Stimulated activated memory B cell treated with anti-CD40 and anti-IgM and Interleukin-4, amounts not matched to agents 10 μg/mL and 1 μg/mL and 100 μg/mL, for 72 hours (primary cell): ENCODE results near the gene U2AF2.
A peak's percentile ranks its signal among the peaks of the same experiment; 100 is the strongest.

ENCODE experiments used
- ATAC-seq: fragments of 150-1000 bp; cut with Tn5 transposase; 2 replicates; pipeline ENCODE4 v1.10.0; 2021
- H3K27ac Mint-ChIP-seq: one replicate; pipeline ENCODE4 v1.8.0; 2022; ENCODE audit warnings: mild to moderate bottlenecking, mixed read lengths
- H3K27me3 Mint-ChIP-seq: one replicate; pipeline ENCODE4 v1.8.0; 2022; ENCODE audit warnings: mixed read lengths
- H3K36me3 Mint-ChIP-seq: one replicate; pipeline ENCODE4 v1.8.0; 2022; ENCODE audit warnings: mixed read lengths
- H3K4me1 Mint-ChIP-seq: one replicate; pipeline ENCODE4 v1.8.0; 2022; ENCODE audit warnings: mixed read lengths
- H3K4me3 Mint-ChIP-seq: one replicate; pipeline ENCODE4 v1.8.0; 2022; ENCODE audit warnings: mild to moderate bottlenecking, moderate library complexity, mixed read lengths
- H3K9me3 Mint-ChIP-seq: one replicate; pipeline ENCODE4 v1.8.0; 2022; ENCODE audit warnings: mixed read lengths

The U2AF2 gene

DNA sequence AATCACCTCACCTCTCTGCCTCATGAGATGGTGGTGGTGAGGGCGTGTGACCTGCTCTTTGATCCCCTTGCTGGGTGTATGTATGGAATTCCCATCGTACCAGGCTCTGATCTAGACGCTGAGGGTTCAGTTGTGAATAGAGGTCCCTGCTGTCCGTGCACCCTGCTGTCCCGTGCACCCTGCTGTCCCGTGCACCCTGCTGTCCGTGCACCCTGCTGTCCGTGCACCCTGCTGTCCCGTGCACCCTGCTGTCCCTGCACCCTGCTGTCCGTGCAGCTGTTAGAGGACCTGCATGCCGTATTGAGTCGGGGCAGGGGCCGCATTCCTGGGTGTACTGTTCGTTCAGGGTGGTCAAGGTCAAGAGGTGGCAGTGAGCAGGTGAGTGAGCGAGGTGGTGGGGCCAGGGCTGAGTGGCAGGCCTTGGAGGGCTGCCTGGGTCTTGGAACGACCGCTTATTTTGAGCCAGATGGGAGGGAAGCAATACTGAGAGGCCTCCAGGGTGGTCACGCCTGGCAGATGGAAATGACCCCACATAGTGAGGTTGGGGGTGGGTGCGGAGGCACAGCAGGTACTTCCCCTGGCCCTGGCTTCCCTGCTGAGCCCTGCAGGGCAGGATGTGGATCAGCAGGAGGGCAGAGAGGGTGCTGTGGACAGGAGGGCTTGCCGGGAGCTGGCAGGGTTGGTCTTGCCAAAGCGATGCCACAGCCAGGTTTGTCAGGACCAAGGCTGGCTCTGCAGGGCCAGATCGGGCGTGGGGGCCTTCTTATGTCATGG, 15.6 kb downstream of the U2AF2 start:
- no peak for ATAC-seq
- H3K4me1 Mint-ChIP-seq = peaks cover 47% of the 10 kb centered on the region
- H3K9me3 Mint-ChIP-seq = no peaks in the 10 kb centered on the region
- no peaks in the 10 kb centered on the region for H3K27me3 Mint-ChIP-seq
- H3K27ac Mint-ChIP-seq = peak overlapping the region; percentile 48
- H3K4me3 Mint-ChIP-seq = no peak overlapping the region
- H3K36me3 Mint-ChIP-seq = peaks cover 56% of the 10 kb centered on the region

GRCh38 chr19:55671054-55671378, 16.2 kb downstream of the U2AF2 start:
- H3K36me3 Mint-ChIP-seq = peaks cover 55% of the 10 kb centered on the region
- peak overlapping the region; percentile 48 for H3K27ac Mint-ChIP-seq
- H3K4me1 Mint-ChIP-seq = peaks cover 52% of the 10 kb centered on the region
- H3K4me3 Mint-ChIP-seq = no peak overlapping the region
- H3K9me3 Mint-ChIP-seq = no peaks in the 10 kb centered on the region
- ATAC-seq = no peak
- H3K27me3 Mint-ChIP-seq = no peaks in the 10 kb centered on the region

GRCh38 chr19:55672418-55672817, 17.6 kb downstream of the U2AF2 start:
- no peak for ATAC-seq
- no peaks in the 10 kb centered on the region for H3K27me3 Mint-ChIP-seq
- H3K36me3 Mint-ChIP-seq = peaks cover 58% of the 10 kb centered on the region
- H3K4me3 Mint-ChIP-seq = no peak overlapping the region
- no peaks in the 10 kb centered on the region for H3K9me3 Mint-ChIP-seq
- H3K27ac Mint-ChIP-seq = no peak overlapping the region
- peaks cover 64% of the 10 kb centered on the region for H3K4me1 Mint-ChIP-seq

DNA sequence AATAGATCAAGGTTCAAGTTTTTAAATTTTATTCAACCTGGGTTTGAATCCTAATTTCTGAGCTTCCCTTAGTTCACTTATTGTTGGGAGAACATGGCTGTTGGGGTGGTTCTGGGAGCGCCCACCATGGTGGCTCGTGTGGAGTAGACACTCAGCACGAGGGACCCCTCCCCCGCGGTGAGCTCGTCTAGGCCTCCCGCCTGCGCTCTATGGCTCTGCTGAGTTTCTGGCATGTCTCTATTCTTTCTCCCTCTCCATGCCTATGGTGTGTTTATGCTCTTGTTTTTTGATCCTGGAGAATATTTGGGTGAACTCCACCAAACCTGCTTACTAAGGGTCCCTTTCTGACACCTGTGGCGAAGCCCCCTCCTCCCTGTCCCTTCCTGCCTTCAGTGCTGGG, 18.6 kb downstream of the U2AF2 start:
- Mint-ChIP-seq H3K4me1 (peaks cover 75% of the 10 kb centered on the region), H3K9me3 (no peaks in the 10 kb centered on the region), H3K4me3 (no peak overlapping the region), H3K36me3 (peaks cover 61% of the 10 kb centered on the region), H3K27me3 (no peaks in the 10 kb centered on the region), H3K27ac (peak overlapping the region; percentile 78)
- ATAC-seq = no peak

GRCh38 chr19:55673889-55674288, 19.1 kb downstream of the U2AF2 start:
- no peaks in the 10 kb centered on the region for H3K27me3 Mint-ChIP-seq
- no peak for ATAC-seq
- peaks cover 79% of the 10 kb centered on the region for H3K4me1 Mint-ChIP-seq
- H3K36me3 Mint-ChIP-seq = peaks cover 65% of the 10 kb centered on the region
- no peak overlapping the region for H3K4me3 Mint-ChIP-seq
- H3K27ac Mint-ChIP-seq = peak overlapping the region; percentile 78
- no peaks in the 10 kb centered on the region for H3K9me3 Mint-ChIP-seq

GRCh38 chr19:55674459-55674840, 19.6 kb downstream of the U2AF2 start:
- peaks cover 66% of the 10 kb centered on the region for H3K36me3 Mint-ChIP-seq
- peak overlapping the region; percentile 98 for H3K4me3 Mint-ChIP-seq
- no peaks in the 10 kb centered on the region for H3K27me3 Mint-ChIP-seq
- peak overlapping the region; percentile 78 for H3K27ac Mint-ChIP-seq
- ATAC-seq = no peak
- H3K9me3 Mint-ChIP-seq = no peaks in the 10 kb centered on the region
- H3K4me1 Mint-ChIP-seq = peaks cover 84% of the 10 kb centered on the region

DNA sequence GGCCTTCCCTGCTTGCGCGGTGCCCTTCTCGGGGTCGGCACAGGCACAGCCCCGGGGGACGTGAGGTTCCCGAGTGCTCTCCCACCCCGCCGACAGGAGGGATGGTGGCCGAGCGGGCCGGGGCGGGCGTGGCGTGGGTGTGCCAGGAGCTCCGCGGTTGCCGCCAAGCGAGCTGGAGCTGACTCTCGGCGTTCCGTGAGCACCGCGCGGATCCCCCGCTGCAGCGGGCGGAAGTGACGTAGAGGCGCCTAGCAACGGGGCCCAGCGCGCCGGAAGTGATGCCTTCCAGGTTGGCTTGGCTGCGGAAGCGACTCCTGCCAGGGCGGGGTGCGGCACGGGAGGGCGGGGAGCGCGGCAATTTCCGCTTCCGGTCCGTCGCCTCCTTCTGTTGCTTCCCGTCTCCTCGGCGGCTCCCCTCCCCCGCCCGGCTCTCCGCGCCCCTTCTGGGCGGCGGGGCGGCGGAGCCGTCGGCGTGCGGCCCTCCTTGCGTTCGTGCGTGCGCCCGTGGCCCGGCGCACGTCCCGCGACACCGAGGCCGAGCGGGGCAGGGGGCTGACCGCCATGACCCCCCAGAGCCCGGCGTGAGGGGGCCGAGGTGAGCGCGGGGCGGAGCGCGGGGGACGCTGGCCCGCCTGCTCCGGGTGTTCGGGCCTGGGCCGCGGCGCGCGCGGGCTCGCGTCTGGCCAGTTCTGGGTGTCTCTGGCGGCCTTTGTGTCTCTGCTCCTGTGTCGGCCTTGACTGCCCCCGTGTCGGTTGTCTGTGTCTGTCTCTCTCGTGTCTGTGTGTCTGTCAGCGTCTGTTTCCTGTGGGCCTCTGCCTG, 20.2 kb downstream of the U2AF2 start, which contains the start of gene EPN1:
Gene EPN1 (plus strand): TSS at position 386 of the 820 bp plus-strand sequence. CDS start 3,402 bp downstream, outside the sequence.
- Mint-ChIP-seq H3K27ac (peak within 1 kb of the TSS; percentile 94), H3K27me3 (no peaks in the 10 kb centered on the region), H3K4me3 (peak within 1 kb of the TSS; percentile 98), H3K36me3 (peaks cover 67% of the 10 kb centered on the region), H3K4me1 (peaks cover 84% of the 10 kb centered on the region), H3K9me3 (no peaks in the 10 kb centered on the region)
- ATAC-seq = peak; percentile 82

DNA sequence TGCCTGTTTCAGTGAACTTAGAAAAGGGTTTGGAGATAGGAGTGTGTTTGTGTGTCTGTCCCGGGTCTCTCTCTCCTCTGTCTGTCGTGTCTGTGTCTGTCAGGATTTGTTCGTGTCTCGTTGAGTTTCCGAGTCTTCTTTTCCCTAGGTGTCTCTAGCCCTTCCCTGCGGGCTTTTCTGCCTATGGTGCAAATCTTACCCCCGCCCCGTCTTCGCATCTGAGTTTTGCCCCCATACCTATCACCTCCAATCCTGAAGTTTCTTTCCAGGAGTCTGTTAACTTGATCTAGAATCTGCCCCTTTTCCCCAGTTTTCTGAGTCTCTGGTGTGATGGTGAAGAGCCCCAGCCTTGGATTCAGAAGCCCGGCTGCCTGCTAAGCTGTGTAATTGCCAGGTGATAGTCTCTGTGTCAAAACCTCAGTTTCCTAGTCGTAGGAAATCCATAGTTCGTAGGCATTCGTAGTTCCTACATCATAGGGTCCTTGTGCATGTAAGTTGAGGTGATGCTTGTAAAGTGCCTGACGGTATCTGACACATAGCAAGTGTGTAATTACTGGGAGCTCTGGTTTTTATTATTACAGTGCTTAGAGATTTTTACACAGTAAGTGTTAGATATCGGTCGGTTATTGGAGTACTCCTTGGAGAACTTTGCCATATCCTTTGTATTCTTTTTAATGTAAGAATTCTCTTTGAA, 21.0 kb downstream of the U2AF2 start:
- Mint-ChIP-seq H3K27me3 (no peaks in the 10 kb centered on the region), H3K27ac (peak overlapping the region; percentile 94), H3K9me3 (no peaks in the 10 kb centered on the region), H3K4me3 (peak overlapping the region; percentile 98), H3K36me3 (peaks cover 68% of the 10 kb centered on the region), H3K4me1 (peaks cover 85% of the 10 kb centered on the region)
- no peak for ATAC-seq

DNA sequence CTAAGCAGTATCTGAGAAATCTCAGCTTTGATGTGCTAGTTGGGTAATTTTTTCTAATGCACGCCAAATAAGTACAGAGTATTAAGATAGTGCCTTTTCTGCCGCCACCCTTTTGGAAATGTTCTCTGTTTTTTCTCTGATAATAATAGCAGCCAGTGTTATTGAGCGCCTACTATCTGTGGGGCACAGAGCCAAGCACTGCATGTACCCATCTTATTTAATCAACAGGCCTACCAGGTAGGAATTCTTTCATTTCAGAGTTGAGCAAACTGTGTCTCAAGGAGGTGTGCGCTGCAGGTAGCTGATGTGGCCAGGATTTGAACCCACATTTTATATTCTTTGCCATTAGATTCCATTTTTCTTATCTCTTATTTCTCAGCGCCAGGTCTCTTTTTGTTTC, 21.5 kb downstream of the U2AF2 start:
- peak overlapping the region; percentile 94 for H3K27ac Mint-ChIP-seq
- peaks cover 82% of the 10 kb centered on the region for H3K4me1 Mint-ChIP-seq
- ATAC-seq = no peak
- peaks cover 65% of the 10 kb centered on the region for H3K36me3 Mint-ChIP-seq
- H3K27me3 Mint-ChIP-seq = no peaks in the 10 kb centered on the region
- H3K9me3 Mint-ChIP-seq = no peaks in the 10 kb centered on the region
- peak overlapping the region; percentile 98 for H3K4me3 Mint-ChIP-seq

GRCh38 chr19:55676889-55677505, 22.2 kb downstream of the U2AF2 start:
- Mint-ChIP-seq H3K4me3 (peak overlapping the region; percentile 98), H3K36me3 (peaks cover 60% of the 10 kb centered on the region), H3K4me1 (peaks cover 77% of the 10 kb centered on the region), H3K27ac (peak overlapping the region; percentile 94), H3K9me3 (no peaks in the 10 kb centered on the region), H3K27me3 (no peaks in the 10 kb centered on the region)
- no peak for ATAC-seq

DNA sequence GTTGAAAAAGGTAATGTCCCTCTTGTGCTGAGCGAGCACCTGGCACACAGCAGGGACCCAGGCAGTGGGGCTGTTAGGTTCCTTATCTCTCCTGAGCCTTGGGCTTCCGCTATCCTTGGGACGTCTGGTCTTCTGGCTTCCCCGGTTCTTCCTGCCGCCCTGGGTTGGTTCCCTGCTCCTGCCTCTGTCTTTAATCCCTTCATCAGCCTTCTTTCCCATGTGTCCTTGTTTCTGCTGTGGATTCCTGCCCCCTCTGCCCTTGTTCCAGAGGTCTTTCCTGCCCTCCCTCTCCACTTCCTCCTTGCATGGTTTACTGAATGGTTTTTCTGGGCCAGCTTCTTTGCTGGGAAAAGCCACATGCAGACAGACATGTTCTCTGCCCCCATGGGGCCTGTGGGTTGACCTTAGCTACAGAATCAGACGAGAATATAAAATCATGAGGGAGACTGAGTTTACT, 22.8 kb downstream of the U2AF2 start:
- peak; percentile 3 for ATAC-seq
- Mint-ChIP-seq H3K27ac (peak overlapping the region; percentile 94), H3K4me1 (peaks cover 72% of the 10 kb centered on the region), H3K9me3 (no peaks in the 10 kb centered on the region), H3K36me3 (peaks cover 56% of the 10 kb centered on the region), H3K4me3 (peak overlapping the region; percentile 98), H3K27me3 (no peaks in the 10 kb centered on the region)

- Mint-ChIP-seq H3K4me1 (peaks cover 71% of the 10 kb centered on the region), H3K27ac (peak overlapping the region; percentile 94), H3K36me3 (peaks cover 53% of the 10 kb centered on the region), H3K27me3 (no peaks in the 10 kb centered on the region), H3K4me3 (peak overlapping the region; percentile 98), H3K9me3 (no peaks in the 10 kb centered on the region)
- peak; percentile 96 for ATAC-seq
Observed at GRCh38 chr19:55678121-55678671, 23.4 kb downstream of the U2AF2 start.

GRCh38 chr19:55679343-55680257, 24.8 kb downstream of the U2AF2 start:
- Mint-ChIP-seq H3K9me3 (no peaks in the 10 kb centered on the region), H3K4me3 (no peak overlapping the region), H3K27ac (peak overlapping the region; percentile 94), H3K27me3 (no peaks in the 10 kb centered on the region), H3K4me1 (peaks cover 60% of the 10 kb centered on the region), H3K36me3 (peaks cover 51% of the 10 kb centered on the region)
- ATAC-seq = no peak
